Uterus (tissue), 4 donors: ENCODE results near the gene PPP3CA. TPM values are rescaled to one million over a fixed set of nuclear protein-coding genes. Genes with fewer than 3 reads are reported as not detected.

Experiments used
- DNase-seq, 2 donors: peaks; one replicate each; pipeline ENCODE4 v3.0.0-alpha.2; 2019 to 2020
- H3K27ac ChIP-seq, 2 donors: fragments of 200-600 bp; sonication (generic); 1 replicate in 1 of 2; 2 replicates in 1 of 2; pipeline ENCODE4 v1.5.1; 2016 to 2018
- H3K27me3 ChIP-seq, 2 donors: fragments of 200-600 bp; sonication (generic); one replicate each; pipeline ENCODE4 v1.5.1; 2018 to 2019; ENCODE audit warnings: control low read depth in 1 of 2
- H3K36me3 ChIP-seq, 2 donors: fragments of 200-600 bp; sonication (generic); one replicate each; pipeline ENCODE4 v1.5.1; 2019; ENCODE audit warnings: control low read depth in 1 of 2
- H3K4me1 ChIP-seq, 2 donors: fragments of 200-600 bp; sonication (generic); one replicate each; pipeline ENCODE4 v1.5.1; 2018 to 2019; ENCODE audit warnings: control low read depth in 1 of 2
- H3K4me3 ChIP-seq, 2 donors: fragments of 200-600 bp; sonication (generic); 1 replicate in 1 of 2; 2 replicates in 1 of 2; pipeline ENCODE4 v1.5.1; 2018 to 2019; ENCODE audit warnings: mild to moderate bottlenecking in 1 of 2
- H3K9me3 ChIP-seq, 2 donors: fragments of 200-600 bp; sonication (generic); one replicate each; pipeline ENCODE4 v1.5.1; 2019; ENCODE audit warnings: control low read depth in 1 of 2
- POLR2A ChIP-seq, 2 donors: fragments of 450-650 bp; IDR thresholded peaks; one replicate each; pipeline ENCODE4 v1.6.1; 2016; ENCODE audit warnings: antibody characterized with exemption in 2 of 2, mild to moderate bottlenecking in 1 of 2, moderate library complexity in 1 of 2
- intact Hi-C: fragments of 100-400 bp; cut with DNase I; formaldehyde crosslinking; loops from one replicate; pipeline ENCODE4 v1.15.1; 2023; ENCODE audit warnings: low total_unique reads
- total RNA-seq, 4 donors: library from RNA; depleted of rRNA in 3 of 4; stranded (reverse); fragments of >200 nt in 3 of 4; gene quantifications; one replicate each; pipeline versions ENCODE4 v1.1.0 to v1.2.4, GENCODE V29; 2014 to 2023
- TF ChIP-seq, protein P1 (sequence below), 4 experiments: fragments of 200-600 bp in 2 of 4; fragments of 450-650 bp in 2 of 4; sonication (generic) in 2 of 4; IDR thresholded peaks; one replicate each; pipeline ENCODE4 v1.5.1; 2016 to 2019; ENCODE audit warnings: antibody characterized with exemption in 4 of 4, mild to moderate bottlenecking in 2 of 4, moderate library complexity in 1 of 4
- donor health status: DM: yes; HTN: yes; CAD: no.

PPP3CA gene
- total RNA-seq, 4 donors from 2014 or later, result 32.8 to 70.0 (median 39.8) TPM

GRCh38 chr4:101210331-101210730 is 137.0 kb downstream of the PPP3CA start:
- intact Hi-C loops, result no loop called here
- Histone ChIP-seq H3K9me3 (no peaks in the 10 kb centered on the region), H3K4me3 (no peak overlapping the region), H3K36me3 (no peaks in the 10 kb centered on the region), H3K27me3 (no peaks in the 10 kb centered on the region), H3K27ac (no peak overlapping the region), H3K4me1 (no peaks in the 10 kb centered on the region)
- no peak for TF ChIP-seq POLR2A (IDR thresholded peaks at IDR 0.05)
- TF ChIP-seq, protein P1, sequence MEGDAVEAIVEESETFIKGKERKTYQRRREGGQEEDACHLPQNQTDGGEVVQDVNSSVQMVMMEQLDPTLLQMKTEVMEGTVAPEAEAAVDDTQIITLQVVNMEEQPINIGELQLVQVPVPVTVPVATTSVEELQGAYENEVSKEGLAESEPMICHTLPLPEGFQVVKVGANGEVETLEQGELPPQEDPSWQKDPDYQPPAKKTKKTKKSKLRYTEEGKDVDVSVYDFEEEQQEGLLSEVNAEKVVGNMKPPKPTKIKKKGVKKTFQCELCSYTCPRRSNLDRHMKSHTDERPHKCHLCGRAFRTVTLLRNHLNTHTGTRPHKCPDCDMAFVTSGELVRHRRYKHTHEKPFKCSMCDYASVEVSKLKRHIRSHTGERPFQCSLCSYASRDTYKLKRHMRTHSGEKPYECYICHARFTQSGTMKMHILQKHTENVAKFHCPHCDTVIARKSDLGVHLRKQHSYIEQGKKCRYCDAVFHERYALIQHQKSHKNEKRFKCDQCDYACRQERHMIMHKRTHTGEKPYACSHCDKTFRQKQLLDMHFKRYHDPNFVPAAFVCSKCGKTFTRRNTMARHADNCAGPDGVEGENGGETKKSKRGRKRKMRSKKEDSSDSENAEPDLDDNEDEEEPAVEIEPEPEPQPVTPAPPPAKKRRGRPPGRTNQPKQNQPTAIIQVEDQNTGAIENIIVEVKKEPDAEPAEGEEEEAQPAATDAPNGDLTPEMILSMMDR (IDR thresholded peaks at IDR 0.05), result no peak
- DNase-seq, result no peak

DNA sequence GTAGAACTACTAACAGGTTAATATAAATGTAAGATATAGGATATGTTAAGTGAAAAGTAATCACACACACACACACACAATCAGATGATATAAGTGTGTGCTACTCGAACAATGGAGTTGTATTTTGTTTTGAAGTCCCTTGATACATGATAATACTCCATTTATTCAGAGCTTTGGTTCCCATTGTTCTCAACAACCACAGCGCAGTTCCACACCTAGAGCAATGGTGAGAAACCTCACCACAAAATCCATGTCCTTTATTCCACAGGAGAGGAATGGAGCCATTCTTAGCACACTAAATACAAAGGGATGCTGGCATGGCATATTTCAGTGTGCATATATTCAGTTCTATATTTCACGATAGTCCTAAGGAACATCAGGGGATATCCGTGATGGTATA is 139.2 kb downstream of the PPP3CA start:
- no peak overlapping the region for H3K27ac ChIP-seq
- TF ChIP-seq POLR2A (IDR thresholded peaks at IDR 0.05), result no peak
- TF ChIP-seq, protein P1 (IDR thresholded peaks at IDR 0.05), result no peak
- intact Hi-C loops, result no loop called here
- no peaks in the 10 kb centered on the region for H3K9me3 ChIP-seq
- no peaks in the 10 kb centered on the region for H3K27me3 ChIP-seq
- no peak for DNase-seq
- no peak overlapping the region for H3K4me3 ChIP-seq
- no peaks in the 10 kb centered on the region for H3K4me1 ChIP-seq
- no peaks in the 10 kb centered on the region for H3K36me3 ChIP-seq

- Histone ChIP-seq H3K9me3 (no peaks in the 10 kb centered on the region), H3K4me3 (no peak overlapping the region), H3K36me3 (no peaks in the 10 kb centered on the region), H3K27me3 (no peaks in the 10 kb centered on the region), H3K27ac (no peak overlapping the region), H3K4me1 (no peaks in the 10 kb centered on the region)
- TF ChIP-seq, protein P1 (IDR thresholded peaks at IDR 0.05), result no peak
- no peak for TF ChIP-seq POLR2A (IDR thresholded peaks at IDR 0.05)
- intact Hi-C loops, result no loop called here
- no peak for DNase-seq
Measured at GRCh38 chr4:101205916-101206315, 141.4 kb downstream of the PPP3CA start.

DNA sequence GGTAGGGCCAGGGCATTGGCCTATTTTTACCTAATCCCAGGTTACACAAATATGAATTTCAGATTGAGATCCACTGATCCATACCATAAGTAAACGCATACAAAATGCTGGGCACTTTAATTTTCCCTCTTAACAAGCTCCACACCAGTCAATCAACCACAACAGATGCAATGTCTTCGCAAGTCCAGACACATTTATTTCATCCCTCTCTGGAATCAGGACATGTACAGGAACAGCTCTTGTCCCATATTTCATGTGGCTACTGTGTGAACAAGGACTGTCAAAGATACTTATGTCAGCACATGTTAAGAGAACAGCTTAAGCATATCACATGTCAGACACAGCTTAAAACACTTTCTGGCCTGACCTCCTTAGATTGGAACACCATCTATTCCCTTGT is 145.9 kb downstream of the PPP3CA start:
- H3K9me3 ChIP-seq, result no peaks in the 10 kb centered on the region

GRCh38 chr4:101200561-101200960 is 146.8 kb downstream of the PPP3CA start:
- no peak for DNase-seq
- H3K4me3 ChIP-seq, result no peak overlapping the region
- H3K4me1 ChIP-seq, result no peaks in the 10 kb centered on the region
- intact Hi-C loops, result no loop called here
- no peaks in the 10 kb centered on the region for H3K36me3 ChIP-seq
- H3K27ac ChIP-seq, result no peak overlapping the region
- no peaks in the 10 kb centered on the region for H3K27me3 ChIP-seq
- TF ChIP-seq, protein P1 (IDR thresholded peaks at IDR 0.05), result no peak
- TF ChIP-seq POLR2A (IDR thresholded peaks at IDR 0.05), result no peak
- H3K9me3 ChIP-seq, result no peaks in the 10 kb centered on the region

More for the DNA sequence above, 145.9 kb downstream of the PPP3CA start:
- no peaks in the 10 kb centered on the region for H3K27me3 ChIP-seq
- no peaks in the 10 kb centered on the region for H3K36me3 ChIP-seq
- no peak overlapping the region for H3K4me3 ChIP-seq
- H3K27ac ChIP-seq, result no peak overlapping the region
- TF ChIP-seq, protein P1 (IDR thresholded peaks at IDR 0.05), result no peak
- TF ChIP-seq POLR2A (IDR thresholded peaks at IDR 0.05), result no peak
- DNase-seq, result no peak
- H3K4me1 ChIP-seq, result no peaks in the 10 kb centered on the region
- intact Hi-C loops, result no loop called here
